ENCODE data around the gene ZNF670. TPM values are rescaled to one million over a fixed set of nuclear protein-coding genes. Genes with fewer than 3 reads are reported as not detected.

The ZNF670 gene
- total and polyA plus RNA-seq, 9 of the 15 experiments (the other 6 are each of a cell fraction or from before 2014, with no cell fraction given), result 7.1 to 23.4 (median 11.8) TPM

GRCh38 chr1:247110627-247111258 lies 32.1 kb upstream of the ZNF670 start (continued):
- peak; percentile 75; the same call in 1 of the 2 replicates for TF ChIP-seq ZBTB2 (IDR thresholded peaks at IDR 0.05)
- no peak for TF ChIP-seq GABPB1 (CRISPR knock-in tag; IDR thresholded peaks at IDR 0.05)
- no peak for TF ChIP-seq FOXJ3 (CRISPR knock-in tag; IDR thresholded peaks at IDR 0.05)
- no peak for TF ChIP-seq NR3C1 (CRISPR knock-in tag; IDR thresholded peaks at IDR 0.05)
- TF ChIP-seq TCF3 (CRISPR knock-in tag; IDR thresholded peaks at IDR 0.05), result peak; percentile 93
- TF ChIP-seq MYC (IDR thresholded peaks at IDR 0.05; ENCODE audit: low read depth, low read length), result peak; percentile 74; the same call in 1 of the 2 replicates
- 0 out of 2 replicates have a peak, but pooled peaks have one; percentile 43 for TF ChIP-seq MYC (CRISPR knock-in tag; IDR thresholded peaks at IDR 0.05; ENCODE audit: borderline replicate concordance, low read depth)
- TF ChIP-seq SRSF3 (IDR thresholded peaks at IDR 0.05; ENCODE audit: insufficient read depth, low read length), result no peak
- TF ChIP-seq POLR2AphosphoS5 (IDR thresholded peaks at IDR 0.05; ENCODE audit: control insufficient read depth, insufficient read depth, low read depth, low read length), result peak; percentile 91
- no peak for TF ChIP-seq ID3 (CRISPR knock-in tag; IDR thresholded peaks at IDR 0.05)
- no peak for TF ChIP-seq ID3 (tag; IDR thresholded peaks at IDR 0.05)
- no peak for TF ChIP-seq ZFP30 (CRISPR knock-in tag; IDR thresholded peaks at IDR 0.05; ENCODE audit: borderline replicate concordance)
- TF ChIP-seq SMAD1 (IDR thresholded peaks at IDR 0.05; ENCODE audit: low read depth, low read length, partially characterized antibody), result no peak
- TF ChIP-seq ZNF766 (CRISPR knock-in tag; conservative IDR thresholded peaks at IDR 0.05), result 0 out of 2 replicates have a peak, but pooled peaks have one; percentile 60
- no peak for TF ChIP-seq ZNF165 (CRISPR knock-in tag; IDR thresholded peaks at IDR 0.05; ENCODE audit: borderline replicate concordance)
- TF ChIP-seq GABPA (tag; conservative IDR thresholded peaks at IDR 0.05; ENCODE audit: low read depth), result no peak
- TF ChIP-seq YBX1 (IDR thresholded peaks at IDR 0.05), result no peak
- TF ChIP-seq LEF1 (IDR thresholded peaks at IDR 0.05), result peak; percentile 91
- TF ChIP-seq ELK3 (CRISPR knock-in tag; IDR thresholded peaks at IDR 0.05), result no peak
- no peak for TF ChIP-seq NR4A1 (CRISPR knock-in tag; IDR thresholded peaks at IDR 0.05)
- TF ChIP-seq NR4A1 (tag; IDR thresholded peaks at IDR 0.05), result no peak
- peak; percentile 89 for TF ChIP-seq HDAC2 (IDR thresholded peaks at IDR 0.05)
- TF ChIP-seq POLR2H (tag; IDR thresholded peaks at IDR 0.05; ENCODE audit: low read depth), result no peak
- no peak for TF ChIP-seq RAD51 (IDR thresholded peaks at IDR 0.05; ENCODE audit: borderline replicate concordance, low read depth)
- no peak for TF ChIP-seq U2AF2 (optimal IDR thresholded peaks at IDR 0.05; ENCODE audit: low read depth, low read length)
- TF ChIP-seq ZBTB43 (CRISPR knock-in tag; IDR thresholded peaks at IDR 0.05), result no peak

Data from K562 (cell line).